Stimulated activated CD8-positive, alpha-beta memory T cell treated with anti-CD3 and anti-CD28 coated beads, Interleukin-12 subunit alpha, Interleukin-12 subunit beta, amount 100 ng/mL, for 24 hours (primary cell): Measurements from ENCODE around the gene CCDC120.

ENCODE experiments used
- DNase-seq: peaks from one replicate; pipeline ENCODE4 v3.0.0-alpha.2; 2020; ENCODE audit errors: extremely low read depth

CCDC120 gene

GRCh38 chrX:49061916-49062315, 3.1 kb downstream of the CCDC120 start:
- DNase-seq: no peak

GRCh38 chrX:49063715-49064114, 4.9 kb downstream of the CCDC120 start:
- DNase-seq: no peak

DNA sequence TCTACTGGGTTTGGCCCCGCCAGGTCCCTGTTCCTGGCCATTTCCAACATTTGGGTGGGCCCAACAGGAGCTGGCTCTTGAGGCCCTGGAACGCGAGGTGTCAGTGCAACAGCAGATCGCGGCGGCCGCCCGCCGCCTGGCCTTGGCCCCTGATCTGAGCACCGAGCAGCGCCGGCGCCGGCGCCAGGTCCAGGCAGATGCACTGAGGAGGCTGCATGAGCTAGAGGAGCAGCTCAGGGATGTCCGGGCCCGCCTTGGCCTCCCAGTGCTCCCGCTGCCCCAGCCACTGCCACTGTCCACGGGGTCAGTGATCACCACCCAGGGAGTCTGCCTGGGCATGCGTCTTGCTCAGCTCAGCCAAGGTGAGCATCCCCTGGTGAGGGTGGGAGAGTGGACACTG, 5.5 kb downstream of the CCDC120 start:
- no peak for DNase-seq

- DNase-seq: no peak
These were observed 5.9 kb downstream of the CCDC120 start for GRCh38 chrX:49064735-49065134.

GRCh38 chrX:49066278-49066677, 7.5 kb downstream of the CCDC120 start:
- DNase-seq: no peak

DNA sequence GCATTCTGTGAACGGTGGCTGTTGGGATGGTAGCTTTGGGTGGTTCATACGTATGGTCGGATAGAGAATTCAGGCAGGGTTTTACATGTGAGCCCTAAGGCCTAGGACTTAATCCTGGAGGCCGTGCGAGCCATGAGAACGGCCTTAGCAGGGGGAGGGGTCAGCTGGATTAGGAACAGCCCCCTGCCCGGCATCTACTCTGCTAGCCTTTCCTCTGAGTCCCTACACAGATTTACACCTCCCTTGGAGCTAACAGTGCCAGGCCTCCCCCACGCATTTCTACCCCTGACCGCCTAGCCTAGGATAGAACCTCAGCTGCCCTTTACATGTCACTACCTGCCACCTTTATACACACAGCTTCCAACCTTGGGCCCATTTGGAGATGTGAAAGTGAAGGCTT, 7.9 kb downstream of the CCDC120 start:
- no peak for DNase-seq

DNA sequence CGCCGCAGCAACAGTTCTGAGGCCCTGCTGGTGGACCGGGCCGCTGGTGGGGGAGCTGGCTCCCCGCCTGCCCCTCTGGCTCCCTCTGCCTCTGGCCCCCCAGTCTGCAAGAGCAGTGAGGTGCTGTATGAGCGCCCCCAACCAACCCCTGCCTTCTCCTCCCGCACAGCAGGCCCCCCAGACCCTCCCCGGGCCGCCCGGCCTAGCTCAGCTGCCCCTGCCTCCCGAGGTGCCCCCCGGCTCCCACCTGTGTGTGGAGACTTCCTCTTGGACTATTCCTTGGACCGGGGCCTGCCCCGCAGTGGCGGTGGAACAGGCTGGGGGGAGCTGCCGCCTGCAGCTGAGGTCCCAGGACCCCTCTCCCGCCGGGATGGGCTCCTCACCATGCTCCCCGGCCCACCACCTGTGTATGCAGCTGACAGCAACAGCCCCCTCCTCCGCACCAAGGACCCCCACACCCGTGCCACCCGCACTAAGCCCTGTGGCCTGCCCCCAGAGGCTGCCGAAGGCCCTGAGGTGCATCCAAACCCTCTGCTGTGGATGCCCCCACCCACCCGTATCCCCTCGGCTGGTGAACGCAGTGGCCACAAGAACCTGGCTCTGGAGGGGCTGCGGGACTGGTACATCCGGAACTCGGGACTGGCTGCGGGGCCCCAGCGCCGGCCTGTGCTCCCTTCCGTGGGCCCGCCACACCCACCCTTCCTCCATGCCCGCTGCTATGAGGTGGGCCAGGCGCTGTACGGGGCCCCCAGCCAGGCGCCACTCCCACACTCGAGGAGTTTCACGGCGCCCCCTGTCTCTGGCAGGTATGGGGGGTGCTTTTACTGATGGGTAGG, 8.7 kb downstream of the CCDC120 start:
- DNase-seq: no peak

DNA sequence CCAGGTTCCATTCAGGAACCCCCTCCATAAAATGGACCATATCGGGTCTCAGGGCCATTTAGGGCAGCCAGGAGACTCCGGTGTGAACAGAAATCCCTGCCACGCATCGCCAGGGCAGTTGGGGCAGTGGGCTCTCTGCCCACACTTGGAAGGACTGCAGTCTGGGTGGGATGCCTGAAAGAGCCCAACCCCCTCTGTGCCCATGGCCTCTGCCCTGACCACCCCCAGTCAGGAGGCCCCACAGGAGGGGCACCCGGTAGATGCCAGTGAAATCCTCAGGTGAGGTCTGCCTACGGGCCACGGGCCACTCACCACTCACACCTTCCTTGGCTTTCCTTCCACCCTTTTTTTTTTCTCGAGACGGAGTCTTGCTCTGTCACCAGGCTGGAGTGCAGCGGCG, 10.2 kb downstream of the CCDC120 start:
- DNase-seq: no peak

DNA sequence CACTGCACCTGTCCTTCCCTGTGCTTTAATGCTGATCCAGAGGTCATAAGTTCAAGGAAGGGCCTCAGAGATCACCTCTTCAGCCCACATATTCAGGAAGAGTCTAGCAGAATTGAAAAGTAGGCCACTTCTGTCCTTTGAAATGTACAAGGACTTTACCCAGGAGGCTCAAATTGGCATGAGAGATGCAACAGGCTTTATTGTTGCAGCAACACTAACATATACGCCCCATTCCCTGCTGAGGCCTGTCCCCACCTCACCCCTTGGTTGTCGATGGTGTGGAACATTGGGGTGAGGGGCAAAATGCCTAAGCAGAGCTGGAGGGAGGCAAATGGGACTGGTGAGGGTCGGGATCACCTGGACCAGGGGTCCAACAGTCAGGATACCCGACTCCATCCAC, 12.2 kb downstream of the CCDC120 start:
- DNase-seq: no peak

DNA sequence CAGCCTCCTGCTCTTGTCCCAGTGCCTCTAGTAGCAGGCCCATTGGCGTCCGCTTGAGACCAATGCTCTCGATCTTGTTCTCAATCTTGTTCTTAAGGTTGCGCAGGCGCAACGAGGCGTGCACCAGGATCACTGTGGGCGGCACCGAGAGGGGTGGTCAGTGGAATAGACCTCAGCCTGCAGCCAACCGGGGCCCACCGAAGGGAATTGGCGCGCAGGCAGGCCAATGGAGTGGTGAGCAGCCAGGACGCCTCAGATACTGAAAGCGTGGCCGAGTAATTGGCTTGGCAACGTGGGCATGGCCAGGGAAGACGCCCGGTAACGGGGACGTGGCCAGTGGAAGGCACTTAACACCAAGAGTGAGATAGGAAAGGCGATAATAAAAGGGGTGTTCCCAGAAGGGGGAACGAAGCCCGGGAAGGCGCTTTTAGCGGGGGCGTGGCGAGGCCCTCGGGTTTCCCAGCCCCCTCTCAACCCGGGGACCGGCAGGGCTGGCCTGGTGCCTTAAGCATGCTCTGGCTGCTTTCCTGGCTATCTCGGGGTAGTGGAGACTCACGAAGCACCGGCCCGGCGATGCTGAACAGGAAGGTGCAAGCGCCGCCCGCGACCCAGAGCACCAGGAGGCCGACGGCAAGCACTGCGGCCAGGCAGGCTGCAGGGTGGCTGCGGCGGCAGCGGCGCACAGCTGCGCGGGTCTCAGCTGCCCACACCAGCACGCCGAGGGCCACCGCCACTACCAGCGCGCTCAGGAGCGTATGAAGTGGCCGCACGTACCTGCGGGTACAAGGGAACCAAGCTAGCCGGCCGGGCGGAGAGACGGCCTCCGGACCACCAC, 13.3 kb downstream of the CCDC120 start:
- no peak for DNase-seq

DNA sequence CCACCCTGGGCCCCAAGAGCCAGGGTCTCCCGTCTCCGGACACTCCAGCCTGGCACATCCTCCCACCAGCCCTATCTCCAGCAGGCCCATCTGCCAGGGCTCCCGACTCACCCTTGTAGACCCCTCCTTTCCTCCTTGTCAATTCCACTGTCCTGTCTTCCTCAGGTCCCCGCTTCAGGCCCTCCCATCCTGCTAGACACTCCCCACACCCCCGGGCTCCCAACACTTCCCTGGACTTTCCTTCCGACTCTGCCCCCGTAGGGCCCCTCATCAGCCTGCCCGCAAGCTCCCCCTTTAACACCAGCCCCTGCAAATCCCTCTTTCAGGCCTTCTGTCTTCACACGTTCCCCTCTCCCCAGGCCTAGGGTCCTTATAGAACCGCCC, 13.9 kb downstream of the CCDC120 start:
- DNase-seq: no peak

DNA sequence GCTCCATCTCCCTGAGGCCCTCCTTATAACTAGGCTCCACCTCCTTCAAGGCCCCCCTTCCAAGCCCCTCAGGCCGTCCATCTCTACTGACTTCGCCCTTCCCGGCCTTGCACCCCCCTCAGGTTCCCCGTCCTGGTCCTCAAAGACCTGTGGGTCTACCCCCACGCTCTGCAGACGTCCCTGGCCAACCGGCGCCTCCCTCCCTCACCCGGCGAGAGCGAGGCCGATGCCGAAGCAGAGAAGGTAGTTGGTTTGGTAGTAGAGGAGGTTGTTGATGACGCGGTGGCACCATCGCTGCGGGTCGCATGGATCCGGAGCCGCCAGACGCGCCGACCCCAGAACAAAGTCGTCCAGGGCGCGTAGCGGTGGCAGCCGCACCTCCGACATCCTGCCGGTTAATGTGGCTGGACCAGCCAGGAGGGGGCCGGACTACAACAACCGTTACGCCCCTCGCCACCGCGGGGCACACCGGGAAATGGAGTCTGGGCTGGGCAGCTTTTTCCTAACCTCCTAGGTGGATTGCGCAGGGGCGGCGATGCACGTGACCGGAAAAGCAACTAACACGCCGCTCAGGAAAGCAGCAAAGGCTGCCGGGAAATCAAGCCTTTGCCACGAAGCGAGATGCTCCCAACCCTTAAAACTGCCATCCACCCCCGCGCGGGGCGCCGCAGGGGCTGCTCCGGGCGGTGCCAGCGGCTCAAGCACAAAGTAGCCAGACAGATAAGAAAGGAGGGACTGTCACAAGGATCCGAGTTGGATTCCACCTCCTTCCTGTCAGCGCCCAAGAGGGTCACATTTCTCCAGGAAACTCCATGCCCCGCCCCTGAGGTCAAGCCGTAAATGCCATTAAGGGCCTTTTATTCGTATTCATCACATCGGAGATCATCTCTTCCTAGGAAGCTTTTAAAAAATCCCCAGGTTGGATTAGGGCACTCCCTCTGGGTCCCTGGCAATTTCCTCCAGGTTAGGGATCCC, 15.1 kb downstream of the CCDC120 start, which contains the start of gene PRAF2:
TSS of gene PRAF2 (minus strand) at position 402 of the 975 bp plus-strand sequence. CDS start at position 387, 15 bp downstream.
- DNase-seq: peak; percentile 75

DNA sequence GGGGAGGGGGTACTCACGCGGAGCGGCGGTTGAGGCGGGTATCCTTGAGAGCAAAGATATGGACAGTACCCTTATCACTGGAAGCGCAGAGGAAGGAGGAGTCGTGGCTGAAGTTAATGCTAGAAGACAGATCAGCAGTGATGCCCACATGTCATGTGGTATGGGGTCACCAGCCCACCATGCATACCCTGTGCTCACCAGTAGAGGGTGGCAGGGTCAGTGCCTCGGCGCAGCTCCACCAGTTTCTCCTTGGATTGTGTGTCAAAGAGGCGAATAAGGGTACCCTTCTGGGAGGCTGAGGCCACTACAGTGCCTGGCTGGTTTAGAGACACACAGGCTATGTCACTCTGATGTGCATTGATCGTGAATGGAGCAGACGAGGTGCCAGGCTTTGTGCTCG, 16.5 kb downstream of the CCDC120 start:
- no peak for DNase-seq

GRCh38 chrX:49077941-49078340, 19.1 kb downstream of the CCDC120 start:
- DNase-seq: no peak

- DNase-seq: peak; percentile 31
These were observed 21.0 kb downstream of the CCDC120 start, which contains the start of gene WDR45 for GRCh38 chrX:49079489-49080428. Gene WDR45 (minus strand): TSS chrX:49079887. CDS start chrX:49078095, 1,792 bp downstream.

GRCh38 chrX:49082271-49082871, 23.6 kb downstream of the CCDC120 start:
- no peak for DNase-seq

- DNase-seq: no peak
These were observed 30.8 kb downstream of the CCDC120 start for GRCh38 chrX:49089553-49089952.

DNA sequence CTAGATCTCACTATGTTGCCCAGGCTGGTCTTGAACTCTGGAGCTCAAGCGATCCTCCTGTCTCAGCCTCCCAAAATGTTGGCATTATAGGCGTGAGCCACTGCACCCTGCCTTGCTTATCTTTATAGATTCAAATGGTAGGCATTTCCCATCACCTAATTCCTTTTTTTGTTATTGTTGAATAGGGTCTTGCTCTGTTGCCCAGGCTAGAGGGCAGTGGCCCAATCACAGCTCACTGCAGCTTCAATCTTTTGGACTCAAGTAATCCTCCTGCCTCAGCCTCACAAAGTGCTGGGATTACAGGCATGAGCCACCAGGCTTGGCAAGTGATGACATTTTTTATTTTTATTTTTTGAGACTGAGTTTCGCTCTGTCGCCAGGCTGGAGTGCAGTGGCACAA, 37.6 kb downstream of the CCDC120 start:
- no peak for DNase-seq

GRCh38 chrX:49100704-49101628, 42.2 kb downstream of the CCDC120 start:
- peak; percentile 72 for DNase-seq
